SK-N-SH treated with all-trans-retinoic acid at 6 μM for 48 hours (cell line): Measurements from ENCODE around the gene ZP1.

Source experiments
- ATAC-seq: fragments of 200-7000 bp; cut with Tn5 transposase; 3 replicates; pipeline ENCODE4 v1.9.1; 2020; ENCODE audit warnings: mild to moderate bottlenecking, moderate library complexity
- ARNTL ChIP-seq: fragments of 450-650 bp; formaldehyde crosslinking; IDR thresholded peaks from 2 replicates; pipeline ENCODE4 v1.5.0; 2020; ENCODE audit warnings: low read depth, mild to moderate bottlenecking, moderate library complexity, borderline replicate concordance
- BACH2 ChIP-seq: fragments of 250-450 bp; sonication (Bioruptor Pico); IDR thresholded peaks from 2 replicates; pipeline ENCODE4 v1.9.0; 2021; ENCODE audit warnings: mild to moderate bottlenecking, borderline replicate concordance
- CREB5 ChIP-seq: fragments of 250-450 bp; sonication (Bioruptor Pico); IDR thresholded peaks from 2 replicates; pipeline ENCODE4 v1.5.1; 2020; ENCODE audit warnings: low read depth, mild to moderate bottlenecking, moderate library complexity
- CSDC2 ChIP-seq: fragments of 250-450 bp; sonication (Bioruptor Pico); IDR thresholded peaks from 2 replicates; pipeline ENCODE4 v1.5.0; 2020; ENCODE audit warnings: mild to moderate bottlenecking, moderate library complexity
- CSRNP3 ChIP-seq: fragments of 250-450 bp; sonication (Bioruptor Pico); IDR thresholded peaks from 2 replicates; pipeline ENCODE4 v1.5.1; 2021; ENCODE audit warnings: mild to moderate bottlenecking, moderate library complexity
- ESRRG ChIP-seq: fragments of 250-450 bp; sonication (Bioruptor Pico); IDR thresholded peaks from 2 replicates; pipeline ENCODE4 v1.6.1; 2021; ENCODE audit warnings: mild to moderate bottlenecking
- OSR1 ChIP-seq: fragments of 250-450 bp; sonication (Bioruptor Pico); IDR thresholded peaks from 2 replicates; pipeline ENCODE4 v1.8.0; 2022; ENCODE audit warnings: moderate library complexity, mild to moderate bottlenecking, inconsistent platforms
- PATZ1 ChIP-seq: fragments of 250-450 bp; sonication (Bioruptor Pico); IDR thresholded peaks from 2 replicates; pipeline ENCODE4 v1.8.0; 2020; ENCODE audit warnings: mild to moderate bottlenecking, moderate library complexity, borderline replicate concordance
- POU6F1 ChIP-seq: fragments of 250-450 bp; sonication (Bioruptor Pico); IDR thresholded peaks from 2 replicates; pipeline ENCODE4 v1.8.0; 2021; ENCODE audit warnings: low read depth, mild to moderate bottlenecking, moderate library complexity, borderline replicate concordance
- PPARA ChIP-seq: fragments of 250-450 bp; sonication (Bioruptor Pico); IDR thresholded peaks from 2 replicates; pipeline ENCODE4 v1.5.0; 2020; ENCODE audit warnings: mild to moderate bottlenecking, borderline replicate concordance
- SNAI2 ChIP-seq: fragments of 250-450 bp; sonication (Bioruptor Pico); IDR thresholded peaks from 2 replicates; pipeline ENCODE4 v1.5.0; 2020; ENCODE audit warnings: mild to moderate bottlenecking, moderate library complexity
- TCF4 ChIP-seq: fragments of 250-450 bp; sonication (Bioruptor Pico); IDR thresholded peaks from 2 replicates; pipeline ENCODE4 v1.8.0; 2021; ENCODE audit warnings: mild to moderate bottlenecking, moderate library complexity, borderline replicate concordance
- TSHZ2 ChIP-seq: fragments of 250-450 bp; sonication (Bioruptor Pico); IDR thresholded peaks from 2 replicates; pipeline ENCODE4 v1.5.0; 2020; ENCODE audit warnings: mild to moderate bottlenecking, moderate library complexity
- ZC3H10 ChIP-seq: fragments of 250-450 bp; sonication (Bioruptor Pico); IDR thresholded peaks from 2 replicates; pipeline ENCODE4 v1.5.1; 2021; ENCODE audit warnings: mild to moderate bottlenecking, moderate library complexity
- ZNF70 ChIP-seq: fragments of 450-650 bp; formaldehyde crosslinking; IDR thresholded peaks from 2 replicates; pipeline ENCODE4 v1.5.0; 2020; ENCODE audit warnings: mild to moderate bottlenecking, moderate library complexity
- ZNF8 ChIP-seq: fragments of 450-650 bp; formaldehyde crosslinking; IDR thresholded peaks from 2 replicates; pipeline ENCODE4 v1.5.0; 2020; ENCODE audit warnings: mild to moderate bottlenecking, moderate library complexity

ZP1 gene

GRCh38 chr11:60854847-60855725 lies 12.3 kb upstream of the ZP1 start:
- no peak for ATAC-seq
- TF ChIP-seq PPARA (CRISPR knock-in tag): no peak
- TF ChIP-seq BACH2 (CRISPR knock-in tag): no peak
- no peak for TF ChIP-seq ESRRG (CRISPR knock-in tag)
- no peak for TF ChIP-seq TSHZ2 (CRISPR knock-in tag)
- no peak for TF ChIP-seq CSDC2 (CRISPR knock-in tag)

- TF ChIP-seq ZNF70: no peak
- no peak for TF ChIP-seq CREB5
- no peak for ATAC-seq
Measured at GRCh38 chr11:60855726-60856633, 11.4 kb upstream of the ZP1 start, which contains the start of gene PTGDR2. TSS of gene PTGDR2 (minus strand) at chr11:60855950. CDS start at chr11:60853722, 2,228 bp downstream.

- TF ChIP-seq CREB5: no peak
- TF ChIP-seq TCF4 (CRISPR knock-in tag): no peak
- TF ChIP-seq ZC3H10 (CRISPR knock-in tag): no peak
- no peak for TF ChIP-seq SNAI2 (CRISPR knock-in tag)
- no peak for TF ChIP-seq CSRNP3
- no peak for TF ChIP-seq ZNF70
- TF ChIP-seq ARNTL: no peak
- no peak for TF ChIP-seq ZNF8
- TF ChIP-seq PATZ1 (CRISPR knock-in tag): no peak
- TF ChIP-seq CSDC2 (CRISPR knock-in tag): no peak
- TF ChIP-seq TSHZ2 (CRISPR knock-in tag): no peak
- TF ChIP-seq POU6F1: no peak
- no peak for TF ChIP-seq OSR1
- no peak for ATAC-seq
Measured at GRCh38 chr11:60857378-60858232, 9.7 kb upstream of the ZP1 start.
